A673 (cell line): ENCODE data around the gene NKD2. TPM values are rescaled to one million over a fixed set of nuclear protein-coding genes. Genes with fewer than 3 reads are reported as not detected.

Source experiments
- BruUV-seq: library from RNA; stranded (reverse); fragments of 400-500 nt; replicated peaks from 2 replicates; lab custom pipeline; 2021; lab: Mats Ljungman, UMichigan
- CTCF ChIA-PET: fragments of 300-600 bp; sonication (Branson Sonifier 250); formaldehyde crosslinking; loops from one replicate; lab custom pipeline; 2022; ENCODE audit warnings: antibody characterized with exemption; lab: Charles Lee
- POLR2A ChIA-PET: fragments of 300-600 bp; sonication (Branson Sonifier 250); formaldehyde crosslinking; loops from one replicate; lab custom pipeline; 2022; ENCODE audit warnings: antibody characterized with exemption; ENCODE audit not compliant: low non-redundant PET; lab: Charles Lee
- DNase-seq: peaks from one replicate; pipeline ENCODE4 v3.0.0-alpha.2; 2015; ENCODE audit warnings: low spot score
- H3K27ac ChIP-seq: fragments of 200-600 bp; sonication (generic); 2 replicates; pipeline ENCODE4 v1.5.1; 2016; ENCODE audit warnings: mixed run types, low read depth, mild to moderate bottlenecking, mixed read lengths, antibody characterized with exemption, low read length; ENCODE audit not compliant: poor library complexity, severe bottlenecking
- H3K27me3 ChIP-seq: fragments of 200-600 bp; sonication (generic); replicated peaks from 2 replicates; pipeline ENCODE4 v1.6.1; 2017; ENCODE audit warnings: mixed run types, low read depth, mild to moderate bottlenecking, mixed read lengths, antibody characterized with exemption, low read length; ENCODE audit not compliant: insufficient read depth, poor library complexity
- H3K36me3 ChIP-seq: fragments of 200-600 bp; sonication (generic); 2 replicates; pipeline ENCODE4 v1.6.1; 2016; ENCODE audit warnings: mixed run types, mild to moderate bottlenecking, mixed read lengths, antibody characterized with exemption, low read length; ENCODE audit not compliant: insufficient read depth, poor library complexity, severe bottlenecking
- H3K4me1 ChIP-seq: fragments of 200-600 bp; sonication (generic); 2 replicates; pipeline ENCODE4 v1.6.1; 2017; ENCODE audit warnings: mixed run types, mild to moderate bottlenecking, mixed read lengths, antibody characterized with exemption, low read length; ENCODE audit not compliant: insufficient read depth, poor library complexity, severe bottlenecking
- H3K4me3 ChIP-seq: fragments of 200-600 bp; sonication (generic); 2 replicates; pipeline ENCODE4 v1.5.1; 2016; ENCODE audit warnings: low read depth, mixed run types, mild to moderate bottlenecking, mixed read lengths, low read length; ENCODE audit not compliant: poor library complexity, severe bottlenecking
- H3K9me3 ChIP-seq: fragments of 200-600 bp; sonication (generic); 2 replicates; pipeline ENCODE4 v1.6.1; 2016; ENCODE audit warnings: mixed run types, low read depth, mild to moderate bottlenecking, mixed read lengths, antibody characterized with exemption, low read length; ENCODE audit not compliant: poor library complexity, severe bottlenecking
- EZH2 ChIP-seq: fragments of 200-600 bp; sonication (generic); IDR thresholded peaks from 2 replicates; pipeline ENCODE4 v1.6.1; 2017; ENCODE audit warnings: borderline replicate concordance, low read depth, mild to moderate bottlenecking, mixed read lengths, antibody characterized with exemption, low read length; ENCODE audit not compliant: poor library complexity, severe bottlenecking
- intact Hi-C: fragments of 100-400 bp; cut with micrococcal nuclease; formaldehyde crosslinking; loops from one replicate; pipeline ENCODE4 v1.10.0; 2022; ENCODE audit not compliant: unreplicated experiment
- total RNA-seq: library from RNA; stranded (reverse); gene quantifications from 2 replicates; pipeline ENCODE4 v1.2.3, GENCODE V29; 2021
- TF ChIP-seq, protein P1 (sequence below): fragments of 300-800, 200-600 bp; sonication (generic); conservative IDR thresholded peaks from 2 replicates; pipeline ENCODE4 v1.5.1; 2017; ENCODE audit warnings: low read depth, mild to moderate bottlenecking, antibody characterized with exemption, low read length, moderate library complexity, mixed read lengths

NKD2 gene
- total RNA-seq, 1 experiment from 2014 or later = 23.5 TPM

- CTCF ChIA-PET = no interaction called here
These were observed 47.4 kb upstream of the NKD2 start for GRCh38 chr5:961002-961710.

DNA sequence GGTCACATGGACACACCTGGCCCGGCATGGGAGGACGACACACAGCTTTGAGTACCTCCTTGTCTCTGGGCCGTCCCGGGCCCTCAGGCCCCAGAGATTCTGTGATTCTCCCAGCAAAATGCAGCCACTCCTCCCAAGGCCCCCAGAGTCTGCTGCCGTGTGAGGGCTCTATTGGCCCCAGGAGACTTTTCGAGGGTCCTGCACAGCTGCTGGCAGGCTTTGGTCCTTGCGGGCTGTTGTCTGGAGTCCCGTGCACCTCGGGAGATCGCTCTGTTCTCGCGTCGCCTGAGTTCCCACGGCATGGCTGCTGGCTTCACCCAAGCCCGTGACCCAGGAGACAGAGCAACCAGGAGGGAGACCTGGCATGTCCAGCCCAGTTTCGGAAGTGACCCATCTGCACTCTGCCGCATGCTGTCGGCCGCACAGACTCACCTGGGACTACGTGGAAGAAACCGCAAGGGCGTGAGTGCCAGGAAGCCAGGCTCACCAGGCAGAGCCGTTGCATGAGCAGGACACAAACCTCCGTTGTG lies 46.8 kb upstream of the NKD2 start:
- Histone ChIP-seq H3K36me3 (no peaks in the 10 kb centered on the region), H3K27me3 (no peaks in the 10 kb centered on the region), H3K9me3 (no peaks in the 10 kb centered on the region), H3K4me1 (no peaks in the 10 kb centered on the region), H3K27ac (no peak overlapping the region), H3K4me3 (no peak overlapping the region)
- CTCF ChIA-PET = no interaction called here
- TF ChIP-seq, protein P1, sequence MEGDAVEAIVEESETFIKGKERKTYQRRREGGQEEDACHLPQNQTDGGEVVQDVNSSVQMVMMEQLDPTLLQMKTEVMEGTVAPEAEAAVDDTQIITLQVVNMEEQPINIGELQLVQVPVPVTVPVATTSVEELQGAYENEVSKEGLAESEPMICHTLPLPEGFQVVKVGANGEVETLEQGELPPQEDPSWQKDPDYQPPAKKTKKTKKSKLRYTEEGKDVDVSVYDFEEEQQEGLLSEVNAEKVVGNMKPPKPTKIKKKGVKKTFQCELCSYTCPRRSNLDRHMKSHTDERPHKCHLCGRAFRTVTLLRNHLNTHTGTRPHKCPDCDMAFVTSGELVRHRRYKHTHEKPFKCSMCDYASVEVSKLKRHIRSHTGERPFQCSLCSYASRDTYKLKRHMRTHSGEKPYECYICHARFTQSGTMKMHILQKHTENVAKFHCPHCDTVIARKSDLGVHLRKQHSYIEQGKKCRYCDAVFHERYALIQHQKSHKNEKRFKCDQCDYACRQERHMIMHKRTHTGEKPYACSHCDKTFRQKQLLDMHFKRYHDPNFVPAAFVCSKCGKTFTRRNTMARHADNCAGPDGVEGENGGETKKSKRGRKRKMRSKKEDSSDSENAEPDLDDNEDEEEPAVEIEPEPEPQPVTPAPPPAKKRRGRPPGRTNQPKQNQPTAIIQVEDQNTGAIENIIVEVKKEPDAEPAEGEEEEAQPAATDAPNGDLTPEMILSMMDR = no peak
- TF ChIP-seq EZH2 = no peak
- intact Hi-C loops = no loop called here
- BruUV-seq = no TSS peak
- no peak for DNase-seq
- POLR2A ChIA-PET = no interaction called here

More at GRCh38 chr5:961002-961710, 47.4 kb upstream of the NKD2 start:
- POLR2A ChIA-PET = interaction anchor here (0.5 kb wide), 1 partner anchor 51 kb away, joined by 3 read pairs; no protein-coding TSS in a partner anchor
- TF ChIP-seq, protein P1 = no peak
- no peak for TF ChIP-seq EZH2
- DNase-seq = no peak
- no peaks in the 10 kb centered on the region for H3K4me1 ChIP-seq
- no peak overlapping the region for H3K27ac ChIP-seq
- no peak overlapping the region for H3K4me3 ChIP-seq
- H3K36me3 ChIP-seq = no peaks in the 10 kb centered on the region
- no peaks in the 10 kb centered on the region for H3K9me3 ChIP-seq
- no TSS peak for BruUV-seq
- H3K27me3 ChIP-seq = no peaks in the 10 kb centered on the region
- intact Hi-C loops = no loop called here

- BruUV-seq = no TSS peak
These were observed 46.2 kb upstream of the NKD2 start for GRCh38 chr5:962386-962785.

More at GRCh38 chr5:962386-962785, 46.2 kb upstream of the NKD2 start:
- intact Hi-C loops = no loop called here
- DNase-seq = no peak
- Histone ChIP-seq H3K36me3 (no peaks in the 10 kb centered on the region), H3K27me3 (no peaks in the 10 kb centered on the region), H3K4me3 (no peak overlapping the region), H3K27ac (no peak overlapping the region), H3K9me3 (no peaks in the 10 kb centered on the region), H3K4me1 (no peaks in the 10 kb centered on the region)
- TF ChIP-seq, protein P1 = no peak
- no peak for TF ChIP-seq EZH2
- ChIA-PET POLR2A (no interaction called here), CTCF (no interaction called here)
